ENCODE results near the gene RSU1. TPM values are rescaled to one million over a fixed set of nuclear protein-coding genes. Genes with fewer than 3 reads are reported as not detected.

RSU1 gene
- polyA plus RNA-seq, 3 donors = 45.7 to 111 (median 100) TPM

DNA sequence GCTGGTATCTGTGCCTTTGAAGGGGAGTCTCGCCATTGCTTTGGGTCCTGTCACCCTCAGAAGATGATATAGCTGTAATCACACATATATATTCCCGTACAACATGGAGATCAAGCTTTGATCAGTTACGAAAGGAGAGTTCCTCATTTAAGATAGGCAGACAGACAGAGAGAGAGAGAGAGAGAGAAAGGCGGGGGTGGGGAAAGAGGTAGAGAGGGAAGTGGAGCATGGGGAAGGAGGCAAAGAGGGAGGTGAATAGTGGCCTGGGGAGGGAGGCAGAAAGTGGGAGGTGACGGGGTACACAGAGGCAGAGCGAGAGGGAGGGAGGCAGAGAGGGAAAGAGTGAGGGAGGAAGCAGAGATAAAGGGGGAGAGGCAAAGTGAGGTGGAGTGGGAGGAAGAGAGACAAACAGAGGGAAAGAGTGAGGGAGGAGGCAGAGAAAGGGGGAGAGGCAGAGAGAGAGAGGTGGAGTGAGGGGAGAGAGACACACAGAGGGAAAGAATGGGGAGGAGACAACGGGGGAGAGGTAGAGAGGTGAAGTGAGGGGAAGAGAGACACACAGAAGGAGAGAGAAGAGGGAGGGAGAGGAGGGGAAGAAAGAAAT is 250.9 kb downstream of the RSU1 start:
- Histone ChIP-seq H3K36me3 (replicated peaks in 1 of 2; ENCODE audit: control insufficient read depth in 1 of 2, insufficient read depth in 2 of 2, low read length in 2 of 2) (no peaks in the 10 kb centered on the region), H3K9me3 (replicated peaks in 1 of 2; ENCODE audit: control insufficient read depth in 1 of 2, insufficient read depth in 1 of 2, low read length in 2 of 2) (no peaks in the 10 kb centered on the region), H3K4me3 (replicated peaks in 1 of 3; ENCODE audit: low read depth in 2 of 3, low read length in 3 of 3) (no peak overlapping the region), H3K27me3 (ENCODE audit: control insufficient read depth in 2 of 2, insufficient read depth in 2 of 2, low read length in 2 of 2) (no peaks in the 10 kb centered on the region), H3K79me2 (ENCODE audit: insufficient read depth, low read length) (no peaks in the 10 kb centered on the region), H3K4me2 (replicated peaks; ENCODE audit: extremely low read depth, low read length, poor library complexity, severe bottlenecking) (peak overlapping the region; percentile 23), H3K9ac (ENCODE audit: insufficient read depth, low read length, poor library complexity, severe bottlenecking) (no peak overlapping the region), H4K20me1 (ENCODE audit: insufficient read depth, low read length) (no peaks in the 10 kb centered on the region), H2AFZ (ENCODE audit: insufficient read depth, low read depth, low read length, poor library complexity, severe bottlenecking) (no peak overlapping the region), H3K4me1 (ENCODE audit: control insufficient read depth in 1 of 2, insufficient read depth in 2 of 2, low read length in 2 of 2) (peaks cover 0 to 3% of the 10 kb centered on the region in 2 donors), H3K27ac (ENCODE audit: low read depth in 1 of 2, low read length in 2 of 2) (no peak overlapping the region)
- TF ChIP-seq, protein P1, sequence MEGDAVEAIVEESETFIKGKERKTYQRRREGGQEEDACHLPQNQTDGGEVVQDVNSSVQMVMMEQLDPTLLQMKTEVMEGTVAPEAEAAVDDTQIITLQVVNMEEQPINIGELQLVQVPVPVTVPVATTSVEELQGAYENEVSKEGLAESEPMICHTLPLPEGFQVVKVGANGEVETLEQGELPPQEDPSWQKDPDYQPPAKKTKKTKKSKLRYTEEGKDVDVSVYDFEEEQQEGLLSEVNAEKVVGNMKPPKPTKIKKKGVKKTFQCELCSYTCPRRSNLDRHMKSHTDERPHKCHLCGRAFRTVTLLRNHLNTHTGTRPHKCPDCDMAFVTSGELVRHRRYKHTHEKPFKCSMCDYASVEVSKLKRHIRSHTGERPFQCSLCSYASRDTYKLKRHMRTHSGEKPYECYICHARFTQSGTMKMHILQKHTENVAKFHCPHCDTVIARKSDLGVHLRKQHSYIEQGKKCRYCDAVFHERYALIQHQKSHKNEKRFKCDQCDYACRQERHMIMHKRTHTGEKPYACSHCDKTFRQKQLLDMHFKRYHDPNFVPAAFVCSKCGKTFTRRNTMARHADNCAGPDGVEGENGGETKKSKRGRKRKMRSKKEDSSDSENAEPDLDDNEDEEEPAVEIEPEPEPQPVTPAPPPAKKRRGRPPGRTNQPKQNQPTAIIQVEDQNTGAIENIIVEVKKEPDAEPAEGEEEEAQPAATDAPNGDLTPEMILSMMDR (IDR thresholded peaks at IDR 0.05) = no peak
- intact Hi-C loops (cut with micrococcal nuclease) = no loop called here
- no peak for DNase-seq
- peak overlapping the region in 2 of 7 donors; percentile 66 to 81 for H3K27ac Mint-ChIP-seq
- 42% methylated on average over 4 of the region's 7 CpGs for WGBS (ENCODE audit: insufficient coverage)
- no peaks in the 10 kb centered on the region for H3K36me3 Mint-ChIP-seq
- peaks cover 0 to 5% (median 2%) of the 10 kb centered on the region in 7 donors for H3K9me3 Mint-ChIP-seq
- peak overlapping the region in 1 of 2 donors; percentile 53 for H3K4me3 Mint-ChIP-seq
- peaks cover 0 to 12% (median 3%) of the 10 kb centered on the region in 3 donors for H3K27me3 Mint-ChIP-seq (ENCODE audit: low read depth in 3 of 3)
- peaks cover 18% of the 10 kb centered on the region for H3K4me1 Mint-ChIP-seq

DNA sequence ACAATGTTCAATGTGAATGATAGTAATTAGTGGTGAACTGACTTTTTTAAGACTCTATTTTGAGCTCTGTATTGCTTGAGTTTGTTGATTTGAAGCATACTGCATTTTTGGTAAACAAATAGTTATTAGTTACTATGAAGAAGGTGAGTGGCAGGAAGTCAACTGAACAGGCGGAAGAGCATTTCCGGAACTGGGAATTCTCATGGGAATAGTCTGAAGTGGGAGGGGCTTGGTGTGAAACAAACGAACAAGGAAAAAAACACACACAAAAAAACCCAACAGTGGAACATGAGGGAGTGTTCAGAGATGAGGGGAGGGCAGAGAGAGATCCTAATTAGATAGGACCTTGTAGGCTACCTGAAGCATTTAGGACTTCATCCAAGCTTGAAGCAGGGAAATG is 251.6 kb downstream of the RSU1 start:
- H3K4me3 ChIP-seq (replicated peaks in 1 of 3; ENCODE audit: low read depth in 2 of 3, low read length in 3 of 3) = no peak overlapping the region
- no peaks in the 10 kb centered on the region for H3K79me2 ChIP-seq (ENCODE audit: insufficient read depth, low read length)
- H3K27me3 ChIP-seq (ENCODE audit: control insufficient read depth in 2 of 2, insufficient read depth in 2 of 2, low read length in 2 of 2) = no peaks in the 10 kb centered on the region
- no peak overlapping the region for H3K4me2 ChIP-seq (replicated peaks; ENCODE audit: extremely low read depth, low read length, poor library complexity, severe bottlenecking)
- no peak overlapping the region for H2AFZ ChIP-seq (ENCODE audit: insufficient read depth, low read depth, low read length, poor library complexity, severe bottlenecking)
- no peak overlapping the region for H3K4me3 Mint-ChIP-seq
- WGBS (ENCODE audit: insufficient coverage) = no CpG with 5 or more reads among the region's 3 CpGs
- peaks cover 16% of the 10 kb centered on the region for H3K4me1 Mint-ChIP-seq
- H3K27me3 Mint-ChIP-seq (ENCODE audit: low read depth in 3 of 3) = peaks cover 0 to 7% (median 3%) of the 10 kb centered on the region in 3 donors
- H3K9ac ChIP-seq (ENCODE audit: insufficient read depth, low read length, poor library complexity, severe bottlenecking) = no peak overlapping the region
- no peaks in the 10 kb centered on the region for H4K20me1 ChIP-seq (ENCODE audit: insufficient read depth, low read length)
- H3K36me3 Mint-ChIP-seq = no peaks in the 10 kb centered on the region
- H3K9me3 ChIP-seq (replicated peaks in 1 of 2; ENCODE audit: control insufficient read depth in 1 of 2, insufficient read depth in 1 of 2, low read length in 2 of 2) = no peaks in the 10 kb centered on the region
- intact Hi-C loops (cut with micrococcal nuclease) = no loop called here
- peaks cover 0 to 7% (median 2%) of the 10 kb centered on the region in 7 donors for H3K9me3 Mint-ChIP-seq
- H3K4me1 ChIP-seq (ENCODE audit: control insufficient read depth in 1 of 2, insufficient read depth in 2 of 2, low read length in 2 of 2) = peaks cover 0 to 3% of the 10 kb centered on the region in 2 donors
- TF ChIP-seq, protein P1 (IDR thresholded peaks at IDR 0.05) = no peak
- no peaks in the 10 kb centered on the region for H3K36me3 ChIP-seq (replicated peaks in 1 of 2; ENCODE audit: control insufficient read depth in 1 of 2, insufficient read depth in 2 of 2, low read length in 2 of 2)
- H3K27ac Mint-ChIP-seq = no peak overlapping the region
- no peak for DNase-seq
- H3K27ac ChIP-seq (ENCODE audit: low read depth in 1 of 2, low read length in 2 of 2) = no peak overlapping the region
